Central memory CD4-positive, alpha-beta T cell (primary cell): Measurements from ENCODE around the gene MAP3K13.
"Not testable (repeated sequence)": the region's sequence is repeated elsewhere in the genome, so short reads cannot be mapped to it uniquely, and the experiment has no call there.

Experiments
- DNase-seq: peaks from one replicate; pipeline ENCODE4 v3.0.0; 2022

MAP3K13 gene

DNA sequence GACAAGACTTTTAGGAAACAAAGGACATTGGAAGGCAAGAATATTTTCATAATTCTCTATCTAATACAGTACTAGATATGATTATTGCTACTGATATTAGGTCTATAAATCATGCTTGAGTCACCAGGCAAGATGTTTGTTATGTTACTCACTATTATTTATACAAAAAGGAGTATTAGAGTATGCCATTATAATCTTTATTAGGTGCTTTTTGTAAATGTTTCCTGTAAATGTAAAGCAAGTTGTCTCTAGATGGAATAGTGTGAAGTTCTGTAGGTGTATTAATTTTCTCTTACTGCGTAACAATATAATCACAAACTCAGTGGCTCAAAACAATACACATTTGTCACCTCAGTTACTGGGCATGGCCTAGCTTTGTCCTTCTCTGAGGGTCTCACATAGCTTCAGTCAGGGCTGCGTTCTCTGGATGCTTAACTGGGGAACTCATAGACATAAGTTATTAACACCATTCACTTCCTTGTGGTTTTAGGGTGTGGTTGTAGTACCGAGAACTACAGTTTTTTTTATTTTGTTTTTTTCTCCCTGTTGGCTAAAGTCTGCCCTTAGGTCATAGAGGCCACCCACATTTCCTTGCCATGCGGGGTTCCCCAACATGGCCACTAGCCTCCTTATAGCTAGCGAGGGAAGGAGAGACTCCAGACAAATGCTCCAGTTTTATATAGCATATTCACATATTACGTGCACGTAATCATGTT is 20.3 kb upstream of the MAP3K13 start:
- DNase-seq = no peak

- DNase-seq = no peak
These were observed 15.5 kb upstream of the MAP3K13 start for GRCh38 chr3:185347399-185347798.

DNA sequence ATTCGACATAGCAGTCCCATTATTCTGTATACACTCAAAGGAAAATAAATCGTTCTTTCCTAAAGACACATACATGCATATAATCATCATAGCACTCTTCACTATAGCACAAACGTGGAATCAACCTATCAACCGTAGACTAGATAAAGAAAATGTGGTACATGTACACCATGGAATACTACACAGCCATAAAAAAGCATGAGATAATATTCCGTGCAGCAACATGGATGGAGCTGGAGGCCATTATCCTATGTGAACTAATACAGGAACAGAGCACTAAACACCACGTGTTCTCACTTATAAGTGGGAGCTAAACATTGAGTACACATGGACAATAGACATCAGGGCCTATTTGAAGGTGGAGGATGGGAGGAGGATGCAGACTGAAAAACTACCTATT is 12.1 kb upstream of the MAP3K13 start:
- DNase-seq = no peak

DNA sequence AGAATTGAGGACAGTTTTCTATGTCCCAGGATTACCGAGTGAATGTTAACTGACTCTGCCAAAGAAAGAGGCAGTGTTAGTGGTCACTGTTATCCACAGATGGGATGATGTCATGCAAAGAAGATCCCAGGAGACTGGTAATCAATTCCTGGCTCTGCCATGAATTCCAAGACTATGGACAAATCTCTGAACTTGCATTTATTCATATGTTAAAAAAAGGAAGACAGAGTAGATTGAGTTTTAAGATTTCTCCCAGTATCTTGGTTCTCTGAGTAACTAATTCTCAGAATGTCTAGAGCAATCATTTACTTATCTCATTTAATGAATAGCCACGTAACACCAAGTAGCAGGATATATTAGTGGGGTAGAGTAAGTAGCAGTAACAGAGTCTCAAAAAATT is 11.5 kb upstream of the MAP3K13 start:
- DNase-seq = no peak

GRCh38 chr3:185353225-185353624 is 9.7 kb upstream of the MAP3K13 start:
- DNase-seq = no peak

- peak; percentile 28 for DNase-seq
These were observed 8.9 kb upstream of the MAP3K13 start for GRCh38 chr3:185353823-185354614.

- DNase-seq = no peak
These were observed 6.4 kb upstream of the MAP3K13 start for GRCh38 chr3:185356499-185356898.

DNA sequence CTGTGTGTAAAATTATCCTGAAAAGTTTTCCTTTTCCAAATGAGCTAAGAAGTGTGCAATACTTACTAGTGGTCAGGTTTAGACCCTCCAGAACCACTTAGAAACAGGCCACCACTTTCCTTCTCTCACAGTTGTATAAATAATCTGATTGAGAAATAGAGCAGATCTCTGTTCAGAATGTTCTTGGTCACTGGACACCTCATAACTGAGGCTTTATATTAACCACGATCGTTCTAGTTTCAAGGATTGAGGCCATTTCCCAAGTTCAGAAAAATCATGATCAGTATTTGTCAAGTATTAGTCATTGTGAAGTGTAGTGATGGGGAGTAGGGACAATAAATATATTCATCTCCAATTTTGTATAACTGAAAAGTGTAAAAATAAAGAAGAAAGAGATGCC is 1.0 kb upstream of the MAP3K13 start:
- no peak for DNase-seq

- DNase-seq = no peak
These were observed 797 bp downstream of the MAP3K13 start for GRCh38 chr3:185363662-185364203.

DNA sequence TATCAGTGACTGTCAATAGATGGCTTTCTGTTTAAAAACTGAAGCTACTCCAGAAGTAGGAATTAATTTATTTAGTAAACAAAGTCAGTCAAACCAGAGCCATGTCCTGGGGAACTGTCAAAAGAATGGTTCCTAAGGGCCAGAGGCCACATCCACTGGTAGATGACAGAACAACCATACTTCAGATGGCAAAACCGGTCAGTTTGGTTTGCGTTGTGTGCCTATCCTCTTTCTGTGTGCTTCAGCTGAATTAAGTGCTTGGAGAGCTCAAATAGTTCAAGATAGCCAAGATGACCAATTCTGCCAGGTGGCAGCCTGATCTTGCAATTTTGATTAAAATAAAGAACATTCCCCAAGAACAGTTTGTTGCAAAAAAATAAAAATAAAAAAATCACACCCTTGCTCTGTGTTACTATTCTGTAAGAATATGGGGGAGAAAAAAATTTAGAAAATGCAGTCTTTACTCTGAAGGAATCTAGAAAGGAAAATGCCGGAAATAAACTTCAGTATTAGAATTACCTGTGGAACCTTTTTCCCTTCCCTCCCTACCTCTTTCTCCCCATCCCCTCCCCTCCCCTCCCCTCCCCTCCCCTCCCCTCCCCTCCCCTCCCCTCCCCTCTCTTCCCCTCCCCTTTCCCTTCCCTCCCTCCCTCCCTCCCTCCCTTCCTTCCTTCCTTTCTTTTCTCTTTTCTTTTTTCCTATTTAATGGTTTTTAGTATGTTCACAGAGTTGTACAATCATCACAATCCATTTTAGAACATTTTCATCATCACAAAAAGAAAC is 2.5 kb downstream of the MAP3K13 start:
- DNase-seq = no peak

- no peak for DNase-seq
These were observed 3.1 kb downstream of the MAP3K13 start for GRCh38 chr3:185366074-185366335.

DNA sequence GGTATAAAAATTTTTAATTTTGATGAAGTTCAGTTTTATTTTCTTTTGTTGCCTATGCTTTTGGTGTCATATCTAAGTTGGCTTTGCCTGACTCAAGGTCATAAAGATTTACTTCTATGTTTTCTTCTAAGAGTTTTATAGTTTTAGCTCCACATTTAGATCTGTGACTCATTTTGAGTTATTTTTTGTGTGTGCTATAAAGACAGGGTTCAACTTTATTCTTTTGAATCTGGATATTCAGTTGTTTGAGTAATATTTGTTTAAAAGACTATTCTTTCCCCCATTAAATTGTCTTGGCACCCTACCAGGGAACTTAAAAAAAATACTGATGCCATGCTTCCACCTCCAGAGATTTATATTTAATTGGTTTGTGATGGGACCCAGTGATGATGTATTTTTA is 4.0 kb downstream of the MAP3K13 start:
- DNase-seq = no peak

DNA sequence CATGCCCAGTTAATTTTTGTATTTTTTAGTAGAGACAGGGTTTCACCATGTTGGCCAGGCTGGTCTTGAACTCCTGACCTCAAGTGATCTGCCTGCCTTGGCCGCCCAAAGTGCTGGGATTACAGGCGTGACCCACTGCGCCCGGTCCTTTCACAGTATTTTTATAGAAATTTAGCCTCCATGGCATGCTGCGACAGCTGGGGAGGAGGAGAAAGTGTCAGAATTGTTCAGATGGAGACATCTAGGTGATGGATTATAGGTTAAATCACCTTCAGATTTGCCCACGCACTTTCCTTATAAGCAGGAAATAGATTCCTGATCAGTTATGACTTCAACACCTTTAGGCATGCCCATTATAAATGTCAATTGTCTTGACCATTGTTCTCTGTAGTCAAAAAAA is 7.4 kb downstream of the MAP3K13 start:
- not testable (repeated sequence) for DNase-seq

DNA sequence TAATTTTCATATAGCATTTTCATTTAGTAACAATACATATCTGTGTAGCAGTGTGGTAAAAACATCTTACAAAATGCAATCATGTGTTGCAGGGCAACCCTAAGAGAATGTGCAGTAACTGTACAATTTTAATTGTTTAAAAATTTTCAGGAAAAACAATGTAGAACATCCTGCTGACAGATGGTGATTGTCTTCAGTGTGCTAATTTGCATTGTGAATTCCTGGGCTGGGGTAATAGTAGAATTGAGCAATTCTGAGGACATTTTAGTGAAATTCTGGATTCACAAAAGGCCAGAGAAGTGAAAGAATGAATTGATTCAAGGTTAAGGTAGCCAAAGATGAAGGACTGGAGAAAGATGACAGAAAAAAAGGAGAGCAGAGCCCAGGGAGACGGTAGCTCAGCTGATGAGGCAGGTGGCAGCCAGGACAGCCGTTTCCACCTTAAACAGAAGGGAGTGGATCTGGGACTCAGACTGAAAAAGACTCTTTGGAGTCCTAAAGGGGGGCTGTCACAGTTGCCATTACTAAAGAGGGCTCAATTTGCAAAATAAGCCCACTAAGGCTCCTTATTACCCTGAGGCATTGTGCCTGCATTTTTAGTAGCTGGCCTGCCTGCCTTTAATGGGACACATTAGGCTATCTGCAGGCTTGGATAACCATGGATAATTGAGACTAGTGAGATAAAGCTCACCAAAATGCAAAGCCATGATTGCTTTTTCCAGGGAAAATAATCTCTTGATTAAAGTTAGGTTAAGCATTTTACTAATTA is 8.6 kb downstream of the MAP3K13 start:
- no peak for DNase-seq

DNA sequence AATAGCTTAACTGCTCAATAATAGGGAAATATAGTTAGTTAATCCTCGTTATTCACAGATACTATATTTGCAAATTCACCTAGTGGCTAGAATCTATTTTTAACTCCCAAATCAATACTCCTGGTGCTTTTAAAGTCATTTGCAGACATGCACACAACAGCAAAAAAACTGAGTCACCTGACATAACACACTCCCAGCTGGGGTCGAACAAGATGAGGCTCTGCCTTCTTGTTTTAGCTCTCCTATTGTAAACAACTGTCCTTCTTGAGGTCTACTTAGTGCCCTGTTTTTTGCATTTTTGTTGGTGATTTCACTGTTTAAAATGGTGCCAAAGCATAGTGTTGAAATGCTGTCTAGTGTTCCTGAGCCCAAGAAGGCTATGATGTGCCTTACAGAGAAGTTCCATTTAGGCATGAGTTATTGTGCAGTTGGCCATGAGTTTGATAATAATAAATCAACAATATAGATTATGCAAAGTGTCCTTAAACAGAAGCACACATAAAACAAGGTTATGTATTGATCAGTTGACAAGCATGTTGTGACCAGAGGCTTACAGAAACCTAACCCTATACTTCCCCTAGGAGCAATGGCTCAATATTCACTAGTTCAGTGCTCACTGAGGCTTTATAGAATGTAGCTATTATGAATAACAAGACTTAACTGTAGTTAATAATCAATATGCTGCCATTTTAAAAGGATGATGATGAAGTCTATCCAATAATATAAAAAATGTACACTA is 18.6 kb downstream of the MAP3K13 start:
- no peak for DNase-seq

DNA sequence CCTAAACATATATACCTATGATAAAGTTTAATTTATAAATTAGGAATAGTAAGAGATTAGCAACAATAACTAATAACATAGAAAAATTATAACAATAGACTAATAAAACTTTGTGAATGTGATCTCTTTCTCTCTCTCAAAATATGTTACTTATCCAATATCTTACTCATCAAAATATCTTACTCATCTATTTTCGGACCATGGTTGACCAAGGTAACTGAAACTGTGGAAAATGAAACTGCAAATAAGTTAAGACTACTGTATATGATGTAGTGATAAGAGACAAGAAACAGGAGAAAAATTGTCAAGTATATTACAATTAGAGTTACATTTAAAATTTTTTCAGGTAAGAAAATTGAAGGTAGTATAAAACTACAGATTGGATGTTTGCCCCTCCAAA is 19.2 kb downstream of the MAP3K13 start:
- no peak for DNase-seq

- not testable (repeated sequence) for DNase-seq
These were observed 23.6 kb downstream of the MAP3K13 start for GRCh38 chr3:185386515-185386914.

- DNase-seq = no peak
These were observed 24.7 kb downstream of the MAP3K13 start for GRCh38 chr3:185387646-185388045.

GRCh38 chr3:185393055-185393454 is 30.1 kb downstream of the MAP3K13 start:
- no peak for DNase-seq

DNA sequence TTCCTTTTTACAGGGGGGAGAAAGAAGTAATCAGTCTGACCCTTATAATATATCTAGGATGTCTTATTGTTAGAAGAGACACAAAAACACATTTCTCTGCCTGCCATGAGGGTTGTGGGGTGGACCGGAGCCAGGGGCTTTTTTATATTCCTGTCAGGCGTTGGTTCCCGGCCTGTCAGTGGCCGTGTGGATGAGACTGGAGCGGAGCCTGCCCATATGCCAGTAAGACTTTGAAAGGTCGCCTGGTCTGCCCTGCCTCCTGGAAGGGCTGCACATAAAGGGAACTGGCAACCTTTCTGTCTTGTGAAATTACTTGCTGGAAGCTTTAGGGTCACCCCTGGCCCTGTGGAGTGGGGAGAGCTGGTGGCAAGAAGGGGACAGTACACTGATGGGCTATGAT is 34.7 kb downstream of the MAP3K13 start:
- no peak for DNase-seq

DNA sequence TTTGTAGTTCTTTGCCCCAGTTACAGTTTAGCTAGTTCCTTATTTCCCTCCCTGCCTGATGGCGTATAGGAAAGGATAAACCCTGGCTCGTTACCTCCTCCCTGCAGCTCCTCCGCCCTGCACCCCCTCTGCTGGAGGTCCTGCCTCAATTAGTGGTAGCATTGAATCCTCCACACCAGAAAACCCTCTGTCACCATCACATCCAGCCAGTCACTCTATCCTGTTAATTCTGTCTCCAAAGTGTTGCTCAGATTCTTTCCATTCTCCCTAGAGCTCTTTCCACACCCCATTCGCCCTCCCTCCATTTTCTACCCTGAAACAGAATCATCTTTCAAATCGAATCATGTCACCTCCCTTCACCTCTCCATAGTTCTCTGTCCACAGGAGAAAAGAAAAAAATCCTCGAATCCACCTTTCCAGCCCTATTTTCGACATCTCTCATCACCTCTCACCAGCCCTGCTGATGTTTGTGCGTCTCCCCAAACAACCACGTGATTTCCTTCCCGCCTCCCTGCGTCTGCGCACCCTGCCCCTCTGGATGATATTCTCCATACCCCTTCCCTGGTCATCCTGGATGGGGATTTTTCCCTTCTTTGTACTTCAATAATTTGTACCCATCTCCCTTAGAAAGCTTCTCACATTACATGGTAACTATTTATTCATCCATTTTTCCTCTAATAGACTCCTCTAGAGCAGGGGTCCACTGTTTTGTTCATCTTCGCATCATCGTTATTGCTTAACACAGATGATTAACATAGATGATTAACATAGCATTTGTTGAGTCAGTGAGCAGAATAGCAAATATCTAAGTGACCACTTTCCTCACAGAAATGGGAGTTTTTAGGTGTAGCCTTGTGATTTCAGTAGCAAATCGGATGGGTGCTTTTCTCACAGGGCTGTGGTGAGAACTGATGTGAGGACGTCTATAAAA is 37.1 kb downstream of the MAP3K13 start:
- no peak for DNase-seq
